Measurements from ENCODE around the gene HLA-F. TPM values are rescaled to one million over a fixed set of nuclear protein-coding genes. Genes with fewer than 3 reads are reported as not detected.

The HLA-F gene
- total and polyA plus RNA-seq, 5 donors from 2014 or later = 302 to 1,143 (median 457) TPM

DNA sequence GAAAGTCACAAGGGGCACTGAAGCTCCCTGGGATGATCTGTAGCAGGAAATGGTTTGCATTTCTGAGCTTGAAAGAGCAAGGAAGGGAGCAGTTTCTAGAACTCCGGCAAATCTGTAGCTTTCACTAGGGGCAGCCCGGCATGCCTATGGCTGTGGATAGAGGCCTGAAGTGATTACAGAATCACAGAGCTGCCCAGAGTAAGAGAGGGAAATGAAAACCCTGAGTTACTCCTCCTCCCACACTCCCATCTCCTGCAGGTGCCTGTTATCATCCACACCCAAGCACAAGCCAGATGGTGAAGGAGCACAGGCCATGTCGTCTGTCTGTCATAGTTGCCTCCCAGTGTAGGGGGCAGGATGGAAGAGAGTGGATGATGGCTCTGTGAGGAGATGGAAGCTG lies 37.1 kb downstream of the HLA-F start:
- Mint-ChIP-seq H3K27me3 (no peaks in the 10 kb centered on the region), H3K4me1 (peaks cover 0 to 12% (median 4%) of the 10 kb centered on the region in 4 donors), H3K36me3 (peaks cover 7% of the 10 kb centered on the region), H3K9me3 (peaks cover 0 to 2% (median 0%) of the 10 kb centered on the region in 7 donors), H3K27ac (no peak overlapping the region), H3K4me3 (no peak overlapping the region)
- Histone ChIP-seq H3K9me3 (ENCODE audit: control insufficient read depth in 2 of 2, low read length in 2 of 2) (no peaks in the 10 kb centered on the region), H3K36me3 (ENCODE audit: control insufficient read depth, insufficient read depth, low read length) (no peaks in the 10 kb centered on the region), H3K4me3 (ENCODE audit: low read depth, low read length) (no peak overlapping the region), H3K27ac (ENCODE audit: insufficient read depth, low read length, poor library complexity, severe bottlenecking) (no peak overlapping the region), H3K27me3 (ENCODE audit: control insufficient read depth, insufficient read depth, low read length) (no peaks in the 10 kb centered on the region), H3K4me1 (ENCODE audit: control insufficient read depth, insufficient read depth, low read length, poor library complexity, severe bottlenecking) (no peaks in the 10 kb centered on the region)
- no peak for ATAC-seq (ENCODE audit: low read depth in 2 of 2)
- no peak for DNase-seq

GRCh38 chr6:29762051-29762450 lies 38.8 kb downstream of the HLA-F start:
- Histone ChIP-seq H3K36me3 (ENCODE audit: control insufficient read depth, insufficient read depth, low read length) (no peaks in the 10 kb centered on the region), H3K4me1 (ENCODE audit: control insufficient read depth, insufficient read depth, low read length, poor library complexity, severe bottlenecking) (no peaks in the 10 kb centered on the region), H3K27me3 (ENCODE audit: control insufficient read depth, insufficient read depth, low read length) (no peaks in the 10 kb centered on the region), H3K27ac (ENCODE audit: insufficient read depth, low read length, poor library complexity, severe bottlenecking) (no peak overlapping the region), H3K4me3 (ENCODE audit: low read depth, low read length) (no peak overlapping the region), H3K9me3 (ENCODE audit: control insufficient read depth in 2 of 2, low read length in 2 of 2) (no peaks in the 10 kb centered on the region)
- Mint-ChIP-seq H3K27me3 (no peaks in the 10 kb centered on the region), H3K4me1 (peaks cover 0 to 8% (median 2%) of the 10 kb centered on the region in 4 donors), H3K27ac (peak overlapping the region in 1 of 3 donors; percentile 28), H3K9me3 (peaks cover 0 to 3% (median 0%) of the 10 kb centered on the region in 7 donors), H3K4me3 (no peak overlapping the region), H3K36me3 (peaks cover 7% of the 10 kb centered on the region)
- DNase-seq = no peak
- no peak for ATAC-seq (ENCODE audit: low read depth in 2 of 2)

DNA sequence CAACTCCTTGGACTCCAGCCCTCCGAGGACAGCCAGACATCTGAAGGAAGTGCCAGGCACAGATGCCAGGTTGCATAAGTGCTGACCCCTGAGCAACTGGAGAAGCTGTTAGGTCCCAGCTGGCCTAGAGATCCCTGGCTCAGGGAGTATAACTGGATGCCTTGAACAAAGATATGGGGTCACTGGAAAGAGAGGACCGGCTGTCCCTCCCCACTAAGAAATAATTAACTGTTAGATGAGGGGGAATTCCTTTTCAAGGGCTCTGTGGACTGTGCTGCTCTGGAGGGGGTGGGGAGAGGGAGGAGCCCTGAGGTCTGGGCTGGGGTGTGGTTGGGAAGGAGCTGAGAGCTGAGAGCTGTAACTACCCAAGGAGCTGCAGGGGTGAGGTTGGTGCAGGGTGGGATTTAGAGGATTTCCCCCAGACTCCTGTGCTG lies 39.6 kb downstream of the HLA-F start:
- Histone ChIP-seq H3K9me3 (ENCODE audit: control insufficient read depth in 2 of 2, low read length in 2 of 2) (no peaks in the 10 kb centered on the region), H3K4me1 (ENCODE audit: control insufficient read depth, insufficient read depth, low read length, poor library complexity, severe bottlenecking) (no peaks in the 10 kb centered on the region), H3K27me3 (ENCODE audit: control insufficient read depth, insufficient read depth, low read length) (peaks cover 3% of the 10 kb centered on the region), H3K27ac (ENCODE audit: insufficient read depth, low read length, poor library complexity, severe bottlenecking) (no peak overlapping the region), H3K36me3 (ENCODE audit: control insufficient read depth, insufficient read depth, low read length) (no peaks in the 10 kb centered on the region), H3K4me3 (ENCODE audit: low read depth, low read length) (no peak overlapping the region)
- DNase-seq (no peak), ATAC-seq (ENCODE audit: low read depth in 2 of 2) (no peak)
- no peaks in the 10 kb centered on the region for H3K27me3 Mint-ChIP-seq
- no peak overlapping the region for H3K27ac Mint-ChIP-seq
- peaks cover 0 to 3% (median 0%) of the 10 kb centered on the region in 7 donors for H3K9me3 Mint-ChIP-seq
- peaks cover 0 to 5% (median 2%) of the 10 kb centered on the region in 4 donors for H3K4me1 Mint-ChIP-seq
- no peaks in the 10 kb centered on the region for H3K36me3 Mint-ChIP-seq
- H3K4me3 Mint-ChIP-seq = no peak overlapping the region

GRCh38 chr6:29763491-29764289 lies 40.5 kb downstream of the HLA-F start:
- ATAC-seq (ENCODE audit: low read depth in 2 of 2) = no peak
- peak overlapping the region in 1 of 3 donors; percentile 74 for H3K27ac Mint-ChIP-seq

GRCh38 chr6:29764422-29765196 lies 41.4 kb downstream of the HLA-F start:
- peaks cover 3% of the 10 kb centered on the region for H3K27me3 ChIP-seq (ENCODE audit: control insufficient read depth, insufficient read depth, low read length)
- no peak for ATAC-seq (ENCODE audit: low read depth in 2 of 2)
- H3K4me1 ChIP-seq (ENCODE audit: control insufficient read depth, insufficient read depth, low read length, poor library complexity, severe bottlenecking) = no peaks in the 10 kb centered on the region
- no peak for DNase-seq
- H3K36me3 Mint-ChIP-seq = no peaks in the 10 kb centered on the region
- no peak overlapping the region for H3K27ac Mint-ChIP-seq
- H3K36me3 ChIP-seq (ENCODE audit: control insufficient read depth, insufficient read depth, low read length) = no peaks in the 10 kb centered on the region
- no peak overlapping the region for H3K4me3 ChIP-seq (ENCODE audit: low read depth, low read length)
- H3K4me1 Mint-ChIP-seq = peaks cover 0 to 5% (median 0%) of the 10 kb centered on the region in 4 donors
- no peaks in the 10 kb centered on the region for H3K9me3 ChIP-seq (ENCODE audit: control insufficient read depth in 2 of 2, low read length in 2 of 2)
- no peak overlapping the region for H3K27ac ChIP-seq (ENCODE audit: insufficient read depth, low read length, poor library complexity, severe bottlenecking)
- no peaks in the 10 kb centered on the region for H3K27me3 Mint-ChIP-seq
- H3K9me3 Mint-ChIP-seq = peaks cover 0 to 3% (median 0%) of the 10 kb centered on the region in 7 donors
- H3K4me3 Mint-ChIP-seq = no peak overlapping the region

More at GRCh38 chr6:29763491-29764289, 40.5 kb downstream of the HLA-F start:
- H3K36me3 ChIP-seq (ENCODE audit: control insufficient read depth, insufficient read depth, low read length) = no peaks in the 10 kb centered on the region
- no peak overlapping the region for H3K27ac ChIP-seq (ENCODE audit: insufficient read depth, low read length, poor library complexity, severe bottlenecking)
- H3K27me3 ChIP-seq (ENCODE audit: control insufficient read depth, insufficient read depth, low read length) = peaks cover 3% of the 10 kb centered on the region
- H3K9me3 ChIP-seq (ENCODE audit: control insufficient read depth in 2 of 2, low read length in 2 of 2) = no peaks in the 10 kb centered on the region
- H3K4me3 ChIP-seq (ENCODE audit: low read depth, low read length) = no peak overlapping the region
- no peaks in the 10 kb centered on the region for H3K4me1 ChIP-seq (ENCODE audit: control insufficient read depth, insufficient read depth, low read length, poor library complexity, severe bottlenecking)
- no peaks in the 10 kb centered on the region for H3K36me3 Mint-ChIP-seq
- H3K27me3 Mint-ChIP-seq = no peaks in the 10 kb centered on the region
- H3K9me3 Mint-ChIP-seq = peaks cover 0 to 3% (median 0%) of the 10 kb centered on the region in 7 donors
- H3K4me3 Mint-ChIP-seq = no peak overlapping the region
- H3K4me1 Mint-ChIP-seq = peaks cover 0 to 5% (median 2%) of the 10 kb centered on the region in 4 donors
- peak in 1 of 3 donors; percentile 27 for DNase-seq

GRCh38 chr6:29769336-29769735 lies 46.1 kb downstream of the HLA-F start:
- Histone ChIP-seq H3K36me3 (ENCODE audit: control insufficient read depth, insufficient read depth, low read length) (no peaks in the 10 kb centered on the region), H3K9me3 (ENCODE audit: control insufficient read depth in 2 of 2, low read length in 2 of 2) (no peaks in the 10 kb centered on the region), H3K4me3 (ENCODE audit: low read depth, low read length) (no peak overlapping the region), H3K4me1 (ENCODE audit: control insufficient read depth, insufficient read depth, low read length, poor library complexity, severe bottlenecking) (no peaks in the 10 kb centered on the region), H3K27ac (ENCODE audit: insufficient read depth, low read length, poor library complexity, severe bottlenecking) (no peak overlapping the region), H3K27me3 (ENCODE audit: control insufficient read depth, insufficient read depth, low read length) (peaks cover 9% of the 10 kb centered on the region)
- DNase-seq = no peak
- ATAC-seq (ENCODE audit: low read depth in 2 of 2) = no peak
- Mint-ChIP-seq H3K9me3 (peaks cover 0 to 3% (median 0%) of the 10 kb centered on the region in 7 donors), H3K4me3 (no peak overlapping the region), H3K4me1 (no peaks in the 10 kb centered on the region), H3K27me3 (peaks cover 21% of the 10 kb centered on the region), H3K27ac (no peak overlapping the region), H3K36me3 (no peaks in the 10 kb centered on the region)

DNA sequence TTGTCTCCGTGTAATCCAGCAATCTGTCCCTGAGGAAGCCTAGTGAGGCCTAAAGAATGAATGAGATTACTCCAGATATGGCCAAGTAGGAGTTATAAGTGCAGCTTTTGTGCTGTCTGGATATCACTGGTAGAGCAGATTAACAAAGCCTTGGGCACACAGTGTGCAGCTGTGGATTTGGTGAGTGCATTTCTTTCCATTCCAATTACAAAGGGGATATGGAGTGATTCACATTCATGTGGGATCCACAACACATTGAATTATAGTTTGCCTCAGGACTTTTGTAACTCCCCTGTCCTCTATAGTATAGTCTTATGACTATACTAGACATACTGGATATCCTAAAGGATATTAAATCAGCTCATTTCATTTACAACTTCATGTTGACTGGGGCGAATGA lies 47.1 kb downstream of the HLA-F start:
- no peak overlapping the region for H3K4me3 ChIP-seq (ENCODE audit: low read depth, low read length)
- Mint-ChIP-seq H3K9me3 (peaks cover 0 to under 1% (median 0%) of the 10 kb centered on the region in 7 donors), H3K27me3 (peaks cover 27% of the 10 kb centered on the region), H3K4me3 (no peak overlapping the region), H3K27ac (no peak overlapping the region), H3K4me1 (no peaks in the 10 kb centered on the region), H3K36me3 (no peaks in the 10 kb centered on the region)
- H3K27ac ChIP-seq (ENCODE audit: insufficient read depth, low read length, poor library complexity, severe bottlenecking) = no peak overlapping the region
- DNase-seq (no peak), ATAC-seq (ENCODE audit: low read depth in 2 of 2) (no peak)
- H3K4me1 ChIP-seq (ENCODE audit: control insufficient read depth, insufficient read depth, low read length, poor library complexity, severe bottlenecking) = no peaks in the 10 kb centered on the region
- H3K36me3 ChIP-seq (ENCODE audit: control insufficient read depth, insufficient read depth, low read length) = no peaks in the 10 kb centered on the region
- peaks cover 12% of the 10 kb centered on the region for H3K27me3 ChIP-seq (ENCODE audit: control insufficient read depth, insufficient read depth, low read length)
- H3K9me3 ChIP-seq (ENCODE audit: control insufficient read depth in 2 of 2, low read length in 2 of 2) = no peaks in the 10 kb centered on the region
